Natural killer cell (primary cell): ENCODE measurements around the gene HEATR9. TPM values are rescaled to one million over a fixed set of nuclear protein-coding genes. Genes with fewer than 3 reads are reported as not detected.

Experiments
- ATAC-seq, 3 donors: fragments of 150-1000 bp in 2 of 3; fragments of 200-7000 bp in 1 of 3; cut with Tn5 transposase; 1 replicate in 1 of 3; 2 replicates in 2 of 3; pipeline ENCODE4 v1.10.0; 2021; ENCODE audit warnings: mild to moderate bottlenecking in 2 of 3, moderate library complexity in 2 of 3
- DNase-seq, 2 donors: peaks; one replicate each; pipeline versions ENCODE4 v3.0.0 to v3.0.0-alpha.2; 2013 to 2021; ENCODE audit warnings: mixed read lengths in 1 of 2
- H3K27ac ChIP-seq: one replicate; pipeline ENCODE4 v1.5.1; 2013; ENCODE audit warnings: mild to moderate bottlenecking, low read length
- H3K27me3 ChIP-seq: one replicate; pipeline ENCODE4 v1.6.1; 2013; ENCODE audit warnings: low read length; ENCODE audit not compliant: control insufficient read depth, insufficient read depth
- H3K36me3 ChIP-seq: one replicate; pipeline ENCODE4 v1.6.1; 2013; ENCODE audit warnings: low read length; ENCODE audit not compliant: control insufficient read depth, insufficient read depth
- H3K4me1 ChIP-seq: one replicate; pipeline ENCODE4 v1.6.1; 2013; ENCODE audit warnings: low read length; ENCODE audit not compliant: control insufficient read depth, insufficient read depth
- H3K4me3 ChIP-seq: one replicate; pipeline ENCODE4 v1.5.1; 2013; ENCODE audit warnings: low read length
- H3K9me3 ChIP-seq: one replicate; pipeline ENCODE4 v1.6.1; 2013; ENCODE audit warnings: low read length; ENCODE audit not compliant: control insufficient read depth, insufficient read depth
- H3K27ac Mint-ChIP-seq, 2 donors: one replicate each; pipeline ENCODE4 v1.8.0; 2022; ENCODE audit warnings: mild to moderate bottlenecking in 2 of 2, mixed read lengths in 2 of 2, moderate library complexity in 1 of 2
- H3K27me3 Mint-ChIP-seq, 2 donors: one replicate each; pipeline ENCODE4 v1.8.0; 2022; ENCODE audit warnings: low read depth in 2 of 2, mixed read lengths in 2 of 2
- H3K36me3 Mint-ChIP-seq: one replicate; pipeline ENCODE4 v1.8.0; 2022; ENCODE audit warnings: mixed read lengths
- H3K4me1 Mint-ChIP-seq, 2 donors: one replicate each; pipeline ENCODE4 v1.8.0; 2022; ENCODE audit warnings: mixed read lengths in 2 of 2
- H3K4me3 Mint-ChIP-seq: one replicate; pipeline ENCODE4 v1.8.0; 2022; ENCODE audit warnings: mild to moderate bottlenecking, moderate library complexity, mixed read lengths
- H3K9me3 Mint-ChIP-seq, 2 donors: one replicate each; pipeline ENCODE4 v1.8.0; 2022; ENCODE audit warnings: mixed read lengths in 2 of 2
- WGBS: methylation state at CpG from one replicate; pipeline ENCODE4 v1.1.7; 2013; ENCODE audit warnings: missing lambda C conversion rate; ENCODE audit not compliant: insufficient coverage; 5-methylcytosine and 5-hydroxymethylcytosine counted together
- intact Hi-C: fragments of 100-400 bp; cut with micrococcal nuclease; formaldehyde crosslinking; loops from one replicate; pipeline ENCODE4 v1.14.2; 2022
- total RNA-seq, 4 donors: library from RNA; stranded (reverse); fragments of 120-200 nt in 1 of 4; gene quantifications; one replicate each; pipeline versions ENCODE4 v1.2.3 to v1.2.4, GENCODE V29; 2013 to 2022
- TF ChIP-seq, protein P1 (sequence below): fragments of 200-600 bp; IDR thresholded peaks from one replicate; pipeline ENCODE4 v1.8.0; 2022; ENCODE audit warnings: antibody characterized with exemption

Gene HEATR9
- total RNA-seq, 3 donors from 2014 or later (not counting 1 experiment from before 2014, with no cell fraction given): 10.0 to 24.1 (median 15.1) TPM

DNA sequence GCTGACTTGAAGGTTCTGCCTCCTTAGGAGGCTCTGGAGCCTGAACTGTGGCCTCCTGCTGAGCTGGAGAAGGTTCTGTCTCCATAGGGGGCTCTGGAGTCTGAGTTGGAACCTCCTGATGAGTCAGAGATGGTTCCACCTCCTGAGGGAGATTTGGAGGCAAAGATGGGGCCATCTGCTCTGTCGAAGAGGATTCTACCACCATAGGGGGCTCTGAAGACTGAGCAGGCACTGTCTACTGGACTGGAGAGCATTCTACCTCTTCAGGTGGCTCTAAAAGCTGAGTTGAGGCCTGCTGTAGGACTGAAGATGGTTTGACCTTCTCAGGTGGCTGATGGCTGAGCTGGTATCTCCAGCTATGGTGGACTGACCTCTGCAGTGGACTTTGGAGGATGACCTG is 45.7 kb upstream of the HEATR9 start:
- Mint-ChIP-seq H3K27me3 (no peaks in the 10 kb centered on the region), H3K36me3 (no peaks in the 10 kb centered on the region), H3K4me1 (peaks cover 82 to 83% of the 10 kb centered on the region in 2 donors), H3K27ac (peak overlapping the region; percentile 54 to 75), H3K4me3 (peak overlapping the region; percentile 37), H3K9me3 (no peaks in the 10 kb centered on the region)
- H3K36me3 ChIP-seq: no peaks in the 10 kb centered on the region
- DNase-seq (no peak), ATAC-seq (no peak)
- 93% methylated on average over 1 of the region's 1 CpG for WGBS
- no peak overlapping the region for H3K4me3 ChIP-seq
- TF ChIP-seq, protein P1, sequence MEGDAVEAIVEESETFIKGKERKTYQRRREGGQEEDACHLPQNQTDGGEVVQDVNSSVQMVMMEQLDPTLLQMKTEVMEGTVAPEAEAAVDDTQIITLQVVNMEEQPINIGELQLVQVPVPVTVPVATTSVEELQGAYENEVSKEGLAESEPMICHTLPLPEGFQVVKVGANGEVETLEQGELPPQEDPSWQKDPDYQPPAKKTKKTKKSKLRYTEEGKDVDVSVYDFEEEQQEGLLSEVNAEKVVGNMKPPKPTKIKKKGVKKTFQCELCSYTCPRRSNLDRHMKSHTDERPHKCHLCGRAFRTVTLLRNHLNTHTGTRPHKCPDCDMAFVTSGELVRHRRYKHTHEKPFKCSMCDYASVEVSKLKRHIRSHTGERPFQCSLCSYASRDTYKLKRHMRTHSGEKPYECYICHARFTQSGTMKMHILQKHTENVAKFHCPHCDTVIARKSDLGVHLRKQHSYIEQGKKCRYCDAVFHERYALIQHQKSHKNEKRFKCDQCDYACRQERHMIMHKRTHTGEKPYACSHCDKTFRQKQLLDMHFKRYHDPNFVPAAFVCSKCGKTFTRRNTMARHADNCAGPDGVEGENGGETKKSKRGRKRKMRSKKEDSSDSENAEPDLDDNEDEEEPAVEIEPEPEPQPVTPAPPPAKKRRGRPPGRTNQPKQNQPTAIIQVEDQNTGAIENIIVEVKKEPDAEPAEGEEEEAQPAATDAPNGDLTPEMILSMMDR: no peak
- no peaks in the 10 kb centered on the region for H3K27me3 ChIP-seq
- H3K4me1 ChIP-seq: peaks cover 54% of the 10 kb centered on the region
- no peak overlapping the region for H3K27ac ChIP-seq
- intact Hi-C loops: no loop called here
- no peaks in the 10 kb centered on the region for H3K9me3 ChIP-seq

DNA sequence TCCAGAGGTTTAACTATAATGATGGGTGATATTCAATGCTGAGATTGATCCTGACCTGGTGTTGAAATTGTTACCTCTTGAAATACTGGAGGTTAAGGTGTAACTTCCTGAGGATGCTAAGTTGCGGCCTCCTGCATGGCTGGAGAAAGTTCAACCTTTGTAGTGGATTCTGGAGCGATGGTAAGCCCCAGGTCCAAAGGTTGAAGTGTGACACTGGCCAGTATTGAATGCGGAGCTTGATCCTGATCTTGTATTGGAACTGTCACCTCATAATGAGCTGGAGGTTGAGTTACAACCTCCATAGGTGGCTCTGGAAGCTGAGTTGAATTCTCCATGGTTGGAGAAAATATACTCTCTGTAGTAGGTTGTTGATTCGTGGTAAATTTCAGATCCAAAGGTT is 44.9 kb upstream of the HEATR9 start:
- WGBS: 63% methylated on average over 4 of the region's 4 CpGs
- peak overlapping the region; percentile 54 to 75 for H3K27ac Mint-ChIP-seq
- H3K4me1 Mint-ChIP-seq: peaks cover 86 to 88% of the 10 kb centered on the region in 2 donors
- TF ChIP-seq, protein P1: no peak
- Histone ChIP-seq H3K4me3 (no peak overlapping the region), H3K36me3 (no peaks in the 10 kb centered on the region), H3K27ac (no peak overlapping the region), H3K9me3 (no peaks in the 10 kb centered on the region), H3K27me3 (no peaks in the 10 kb centered on the region), H3K4me1 (peaks cover 54% of the 10 kb centered on the region)
- ATAC-seq (peak in 2 of 3 donors; percentile 9 to 42), DNase-seq (no peak)
- intact Hi-C loops: no loop called here
- H3K4me3 Mint-ChIP-seq: peak overlapping the region; percentile 69
- no peaks in the 10 kb centered on the region for H3K36me3 Mint-ChIP-seq
- H3K9me3 Mint-ChIP-seq: no peaks in the 10 kb centered on the region
- H3K27me3 Mint-ChIP-seq: no peaks in the 10 kb centered on the region

DNA sequence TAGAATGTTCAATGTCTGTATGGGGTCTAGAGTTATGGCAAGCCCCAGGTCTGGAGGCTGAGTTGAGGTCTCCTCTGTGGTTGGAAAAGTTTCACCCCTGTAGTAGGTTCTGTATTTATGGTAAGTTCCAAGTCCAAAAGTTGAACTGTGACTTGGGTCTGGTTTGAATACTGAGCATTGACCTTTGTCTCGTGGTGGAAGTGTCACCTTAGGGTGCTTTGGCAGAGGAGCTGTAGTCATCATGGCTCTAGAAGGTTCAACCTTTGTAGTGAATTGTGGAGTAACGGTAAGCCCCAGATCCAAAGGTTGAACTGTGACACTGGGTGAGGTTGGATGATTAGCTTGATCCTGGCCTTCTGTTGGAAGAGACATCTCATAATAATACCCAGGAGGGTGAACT is 44.3 kb upstream of the HEATR9 start:
- intact Hi-C loops: no loop called here
- no peak for ATAC-seq
- Mint-ChIP-seq H3K27ac (peak overlapping the region; percentile 54 to 75), H3K27me3 (no peaks in the 10 kb centered on the region), H3K4me1 (peaks cover 86 to 91% of the 10 kb centered on the region in 2 donors), H3K4me3 (peak overlapping the region; percentile 69), H3K9me3 (no peaks in the 10 kb centered on the region), H3K36me3 (no peaks in the 10 kb centered on the region)
- 69% methylated on average over 1 of the region's 2 CpGs for WGBS
- Histone ChIP-seq H3K27ac (no peak overlapping the region), H3K4me1 (peaks cover 48% of the 10 kb centered on the region), H3K36me3 (no peaks in the 10 kb centered on the region), H3K27me3 (no peaks in the 10 kb centered on the region), H3K4me3 (no peak overlapping the region), H3K9me3 (no peaks in the 10 kb centered on the region)
- TF ChIP-seq, protein P1: no peak
- no peak for DNase-seq

DNA sequence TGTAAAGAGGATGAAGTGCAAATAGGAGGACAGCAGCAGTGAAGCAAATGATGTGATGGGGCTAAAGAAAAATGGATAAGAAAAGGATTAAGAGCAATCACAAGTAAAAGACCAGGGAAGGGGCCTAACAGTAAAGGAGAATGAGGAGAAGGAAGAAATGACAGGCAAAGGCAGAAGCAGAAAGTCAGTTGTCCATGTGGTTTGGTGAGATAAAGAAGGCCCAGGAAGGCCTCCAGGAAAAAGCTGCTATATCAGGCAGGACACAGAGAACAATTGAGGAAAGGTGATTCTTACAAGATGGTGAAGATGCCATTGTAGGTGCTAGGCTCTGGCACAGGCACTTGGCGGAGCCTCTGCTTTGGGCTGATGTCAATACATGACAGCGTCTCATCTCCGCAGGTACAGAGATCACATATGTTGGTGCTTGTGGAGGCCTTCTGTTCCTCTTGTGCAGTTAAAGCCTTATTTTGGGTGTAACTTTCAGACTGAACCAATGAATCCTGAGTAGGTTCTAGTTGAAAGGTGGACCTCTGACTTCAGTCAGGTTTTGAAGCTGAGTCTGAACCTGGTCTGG is 43.7 kb upstream of the HEATR9 start:
- Histone ChIP-seq H3K4me1 (peaks cover 48% of the 10 kb centered on the region), H3K9me3 (no peaks in the 10 kb centered on the region), H3K27ac (no peak overlapping the region), H3K4me3 (no peak overlapping the region), H3K27me3 (no peaks in the 10 kb centered on the region), H3K36me3 (no peaks in the 10 kb centered on the region)
- peak overlapping the region in 1 of 2 donors; percentile 54 for H3K27ac Mint-ChIP-seq
- DNase-seq (no peak), ATAC-seq (no peak)
- intact Hi-C loops: no loop called here
- 100% methylated on average over 3 of the region's 3 CpGs for WGBS
- no peak overlapping the region for H3K4me3 Mint-ChIP-seq
- no peaks in the 10 kb centered on the region for H3K36me3 Mint-ChIP-seq
- H3K9me3 Mint-ChIP-seq: no peaks in the 10 kb centered on the region
- H3K27me3 Mint-ChIP-seq: no peaks in the 10 kb centered on the region
- TF ChIP-seq, protein P1: no peak
- peaks cover 86 to 93% of the 10 kb centered on the region in 2 donors for H3K4me1 Mint-ChIP-seq
